Testis (tissue), 2 donors: ENCODE data around the gene TYW1.
"Not testable (repeated sequence)": the region's sequence is repeated elsewhere in the genome, so short reads cannot be mapped to it uniquely, and the experiment has no call there.

Experiments used
- CTCF ChIP-seq, 3 experiments: fragments of 450-650 bp in 2 of 3; fragments of 200-600 bp in 1 of 3; sonication (generic) in 1 of 3; IDR thresholded peaks; one replicate each; pipeline ENCODE4 v1.5.1; 2016 to 2019; ENCODE audit warnings: antibody characterized with exemption in 3 of 3, mild to moderate bottlenecking in 2 of 3, moderate library complexity in 1 of 3
- POLR2A ChIP-seq: fragments of 450-650 bp; IDR thresholded peaks from one replicate; pipeline ENCODE4 v1.6.1; 2017; ENCODE audit warnings: antibody characterized with exemption, mild to moderate bottlenecking, moderate library complexity

GRCh38 chr7:67135617-67136486 lies 139.2 kb downstream of the TYW1 start:
- not testable (repeated sequence) for TF ChIP-seq CTCF (IDR thresholded peaks at IDR 0.05); POLR2A
